Measurements from ENCODE around the gene LRRC26.

Gene LRRC26

GRCh38 chr9:137149942-137150616 lies 19.8 kb downstream of the LRRC26 start:
- DNase-seq (ENCODE audit: low read depth), result no peak

GRCh38 chr9:137149363-137149762 lies 20.5 kb downstream of the LRRC26 start:
- DNase-seq (ENCODE audit: low read depth), result no peak

GRCh38 chr9:137148661-137149060 lies 21.2 kb downstream of the LRRC26 start:
- no peak for DNase-seq (ENCODE audit: low read depth)

- no peak for DNase-seq (ENCODE audit: low read depth)
Measured at GRCh38 chr9:137148242-137148641, 21.6 kb downstream of the LRRC26 start.

GRCh38 chr9:137147793-137148160 lies 22.1 kb downstream of the LRRC26 start:
- no peak for DNase-seq (ENCODE audit: low read depth)

- DNase-seq (ENCODE audit: low read depth), result no peak
Measured at GRCh38 chr9:137147091-137147792, 22.6 kb downstream of the LRRC26 start.

GRCh38 chr9:137146527-137146918 lies 23.3 kb downstream of the LRRC26 start:
- DNase-seq (ENCODE audit: low read depth), result no peak

GRCh38 chr9:137145731-137146526 lies 23.9 kb downstream of the LRRC26 start:
- no peak for DNase-seq (ENCODE audit: low read depth)

GRCh38 chr9:137143459-137143858 lies 26.4 kb downstream of the LRRC26 start:
- no peak for DNase-seq (ENCODE audit: low read depth)

GRCh38 chr9:137141976-137142936 lies 27.6 kb downstream of the LRRC26 start:
- DNase-seq (ENCODE audit: low read depth), result no peak

- DNase-seq (ENCODE audit: low read depth), result no peak
Measured at GRCh38 chr9:137141050-137141810, 28.6 kb downstream of the LRRC26 start.

GRCh38 chr9:137140151-137141012 lies 29.5 kb downstream of the LRRC26 start:
- no peak for DNase-seq (ENCODE audit: low read depth)

GRCh38 chr9:137139468-137140150 lies 30.2 kb downstream of the LRRC26 start:
- DNase-seq (ENCODE audit: low read depth), result no peak

- peak; percentile 24 for DNase-seq (ENCODE audit: low read depth)
Measured at GRCh38 chr9:137138722-137139467, 31.0 kb downstream of the LRRC26 start, which contains the start of gene GRIN1. GRIN1 (plus strand) TSS chr9:137139154; CDS start chr9:137139487, 333 bp downstream.

GRCh38 chr9:137138058-137138721 lies 31.7 kb downstream of the LRRC26 start:
- no peak for DNase-seq (ENCODE audit: low read depth)

- DNase-seq (ENCODE audit: low read depth), result no peak
Measured at GRCh38 chr9:137136881-137137607, 32.8 kb downstream of the LRRC26 start.

GRCh38 chr9:137136261-137136880 lies 33.5 kb downstream of the LRRC26 start:
- no peak for DNase-seq (ENCODE audit: low read depth)

All from iris pigment epithelial cell (primary cell).